UCSD-AML1 (cell line): ENCODE data around the gene CDRT4.

Source experiments
- DNase-seq: peaks from one replicate; lab custom pipeline; 2025; ENCODE audit not compliant: unreplicated experiment; lab: John Stamatoyannopoulos, UW

Gene CDRT4

DNA sequence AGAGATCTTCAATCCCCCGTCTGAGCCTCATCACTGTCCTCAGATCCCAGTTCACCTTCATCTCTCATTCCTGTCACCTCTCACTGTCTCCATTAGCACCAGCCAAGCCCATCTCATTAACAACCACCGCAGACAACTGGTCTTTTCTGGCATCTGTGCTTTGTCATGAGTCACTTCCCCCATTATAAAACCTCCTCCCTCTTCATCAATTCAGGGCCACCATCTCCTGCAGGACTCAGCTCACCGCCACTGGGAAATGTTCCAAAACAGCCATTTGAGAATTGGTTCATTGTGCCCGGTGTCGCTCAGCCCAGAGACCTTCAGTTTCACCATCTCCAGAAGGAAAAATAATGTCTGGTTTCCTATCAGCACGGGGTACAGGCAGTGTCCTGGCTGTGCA, 69.1 kb downstream of the CDRT4 start:
- no peak for DNase-seq

DNA sequence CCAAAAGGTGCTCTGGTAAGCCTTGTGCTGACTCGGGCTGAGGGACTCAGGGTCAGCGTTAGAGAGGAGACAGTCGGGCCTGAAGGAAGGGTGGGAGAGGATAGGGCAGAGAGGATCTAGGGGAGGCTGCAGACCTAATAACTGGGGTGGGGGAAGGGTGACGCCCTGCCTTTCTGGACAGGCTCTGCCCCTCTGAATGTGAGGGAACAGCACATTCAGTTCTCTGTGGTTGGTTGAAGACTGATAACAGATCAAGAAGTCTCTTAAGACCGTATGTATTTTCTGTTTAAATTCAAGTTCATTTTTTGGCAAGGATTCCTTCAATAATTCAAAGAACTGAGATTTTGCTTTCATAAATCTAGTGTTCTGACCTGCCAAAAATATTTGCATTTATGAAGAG, 69.8 kb downstream of the CDRT4 start:
- DNase-seq = no peak

DNA sequence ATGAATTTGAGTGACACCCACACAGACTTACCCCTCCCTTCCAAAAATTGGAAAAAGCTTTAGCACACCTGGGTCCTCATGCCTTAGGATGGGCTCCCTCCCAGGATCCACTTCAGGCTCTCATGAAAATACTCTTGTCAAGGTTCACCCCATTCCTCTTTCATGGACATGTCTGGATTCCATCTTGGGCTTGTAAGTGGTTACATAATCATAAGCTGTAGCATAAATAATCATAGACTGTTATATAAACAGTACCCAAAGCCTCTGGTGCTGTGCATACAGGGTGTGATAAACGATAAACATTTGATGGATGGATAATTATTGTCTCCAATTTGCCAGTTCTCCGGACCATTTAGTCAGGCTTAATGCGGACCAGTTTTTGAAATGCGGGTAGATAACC, 72.3 kb downstream of the CDRT4 start:
- no peak for DNase-seq

DNA sequence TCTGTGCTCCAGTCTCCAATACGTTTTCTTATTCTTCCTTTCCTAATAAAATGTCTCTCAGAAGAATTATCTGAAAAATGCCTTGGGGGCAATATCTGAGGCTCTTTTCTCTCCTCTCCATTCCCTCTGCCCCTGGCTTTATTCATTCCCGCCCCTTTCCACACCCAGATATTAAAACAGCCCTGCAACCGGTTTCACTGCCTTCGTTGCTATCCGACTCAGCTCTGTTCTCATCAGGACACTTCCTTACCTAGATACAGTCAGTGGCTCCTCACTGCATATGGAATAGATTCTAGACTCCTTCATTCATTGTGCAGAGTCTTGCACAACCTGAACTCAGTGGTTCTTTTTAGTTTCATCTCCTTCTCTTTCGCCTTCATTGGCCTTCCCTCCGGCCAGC, 74.0 kb downstream of the CDRT4 start:
- DNase-seq = no peak

DNA sequence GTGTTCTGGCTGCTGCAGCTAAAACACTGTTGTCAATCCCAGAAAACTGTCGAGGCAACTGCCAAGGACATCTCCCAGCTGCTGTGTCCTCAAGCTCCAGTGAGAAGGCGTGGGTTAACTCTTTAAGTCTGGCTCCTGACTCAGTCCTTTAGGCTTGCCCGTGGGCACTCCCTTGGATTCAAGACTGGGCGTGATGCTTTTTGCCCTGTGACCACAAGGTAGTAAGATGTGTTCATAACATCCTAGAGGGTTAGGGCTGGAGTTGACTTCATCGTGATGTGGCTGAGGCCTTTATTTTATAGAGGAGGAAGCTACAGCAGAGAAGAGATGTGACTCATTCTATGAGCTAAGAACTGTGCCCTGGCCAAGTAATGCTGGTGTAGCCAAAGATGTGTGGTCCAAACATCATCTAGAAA, 75.1 kb downstream of the CDRT4 start:
- no peak for DNase-seq

DNA sequence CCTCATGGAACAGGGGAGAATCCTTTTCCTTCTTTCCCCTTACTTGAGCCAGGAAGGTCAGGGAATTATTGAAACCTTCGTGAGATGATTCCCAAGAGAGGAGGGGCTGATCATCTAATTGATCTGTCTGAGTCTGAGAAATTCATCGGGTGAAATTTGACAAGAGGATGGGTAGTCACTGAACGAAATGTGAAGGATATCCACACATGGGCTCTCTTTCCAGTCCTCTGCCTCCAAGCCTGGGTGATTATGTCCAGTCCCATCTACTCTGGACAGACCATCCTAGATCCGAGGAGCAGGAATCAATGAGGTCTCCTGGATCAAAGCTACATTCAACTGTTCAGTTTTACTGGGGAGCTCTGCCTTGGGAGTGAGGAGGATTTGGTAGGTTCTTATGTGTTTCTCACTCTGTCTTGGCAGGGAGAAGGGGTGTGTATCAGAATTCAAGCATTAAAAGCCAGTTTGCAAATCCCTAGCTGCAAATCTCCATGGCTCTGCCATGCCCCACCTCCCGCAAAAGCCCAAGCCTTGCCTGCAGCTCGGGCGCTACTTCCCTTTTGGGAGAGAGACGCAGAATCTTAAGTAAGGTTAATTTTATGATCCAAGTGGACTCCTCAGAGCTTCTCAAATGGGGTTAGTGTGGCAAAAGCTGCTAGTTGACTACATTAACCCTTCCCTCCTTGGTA, 78.9 kb downstream of the CDRT4 start:
- no peak for DNase-seq

DNA sequence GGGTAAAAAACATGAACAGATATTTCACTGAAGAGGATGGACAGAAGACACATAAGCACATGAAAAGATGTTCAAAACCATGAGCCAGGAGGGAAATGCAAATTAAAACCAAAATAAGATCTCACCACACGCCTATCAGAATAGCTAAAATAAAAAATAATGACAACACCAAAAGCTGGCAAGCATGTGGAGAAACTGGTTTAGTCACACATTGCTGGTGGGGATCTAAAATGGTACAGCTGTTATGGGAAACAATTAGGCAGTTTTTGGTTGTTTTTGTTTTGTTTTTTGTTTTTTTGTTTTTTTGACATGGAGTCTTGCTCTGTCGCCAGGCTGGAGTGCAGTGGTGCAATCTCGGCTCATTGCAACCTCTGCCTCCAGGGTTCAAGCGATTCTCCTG, 81.3 kb downstream of the CDRT4 start:
- DNase-seq = no peak
